Activated naive CD4-positive, alpha-beta T cell treated with anti-CD3 and anti-CD28 coated beads, Interleukin-2, amount 50 U/mL, for 72 hours (primary cell): ENCODE results near the gene PPP2R5E. TPM values are rescaled to one million over a fixed set of nuclear protein-coding genes. Genes with fewer than 3 reads are reported as not detected.
"Not testable (repeated sequence)": the region's sequence is repeated elsewhere in the genome, so short reads cannot be mapped to it uniquely, and the experiment has no call there.

Experiments
- ATAC-seq, 2 donors: fragments of 150-1000 bp; cut with Tn5 transposase; 2 replicates each; pipeline ENCODE4 v1.10.0; 2021; ENCODE audit warnings: mild to moderate bottlenecking in 2 of 2, moderate library complexity in 2 of 2
- DNase-seq, 2 donors: peaks; one replicate each; pipeline ENCODE4 v3.0.0; 2021 to 2022; ENCODE audit warnings: low spot score in 2 of 2
- H3K27ac Mint-ChIP-seq, 2 donors: one replicate each; pipeline ENCODE4 v1.8.0; 2022; ENCODE audit warnings: mild to moderate bottlenecking in 2 of 2, mixed read lengths in 2 of 2
- H3K36me3 Mint-ChIP-seq, 2 donors: one replicate each; pipeline ENCODE4 v1.8.0; 2022; ENCODE audit warnings: mixed read lengths in 2 of 2
- H3K9me3 Mint-ChIP-seq, 2 donors: one replicate each; pipeline ENCODE4 v1.8.0; 2022; ENCODE audit warnings: mixed read lengths in 2 of 2
- total RNA-seq, 2 donors: library from RNA; stranded (reverse); gene quantifications; one replicate each; pipeline ENCODE4 v1.2.3, GENCODE V29; 2022

Gene PPP2R5E
- total RNA-seq, 2 donors from 2014 or later = 31.2 to 40.3 TPM

DNA sequence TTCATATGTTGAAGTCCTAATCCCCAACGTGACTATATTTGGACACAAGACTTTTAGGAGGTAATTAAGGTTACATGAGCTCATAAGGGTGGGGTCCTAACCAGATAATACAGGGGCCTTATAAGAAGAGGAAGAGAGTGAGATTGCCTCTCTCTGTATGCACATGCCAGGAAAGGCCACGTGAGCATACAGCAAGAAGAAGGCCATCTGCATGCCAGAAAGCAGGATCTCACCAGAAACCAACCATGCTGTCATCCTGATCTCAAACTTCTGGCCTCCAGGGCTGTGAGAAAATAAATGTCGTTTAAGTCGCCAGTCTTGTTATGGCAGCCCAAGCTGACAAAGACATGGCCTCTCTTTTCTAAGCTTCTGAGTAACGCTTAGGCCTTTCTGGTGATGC lies 155.5 kb downstream of the PPP2R5E start:
- Mint-ChIP-seq H3K36me3 (peaks cover 5 to 6% of the 10 kb centered on the region in 2 donors), H3K9me3 (no peaks in the 10 kb centered on the region), H3K27ac (no peak overlapping the region)
- no peak for DNase-seq
- no peak for ATAC-seq

DNA sequence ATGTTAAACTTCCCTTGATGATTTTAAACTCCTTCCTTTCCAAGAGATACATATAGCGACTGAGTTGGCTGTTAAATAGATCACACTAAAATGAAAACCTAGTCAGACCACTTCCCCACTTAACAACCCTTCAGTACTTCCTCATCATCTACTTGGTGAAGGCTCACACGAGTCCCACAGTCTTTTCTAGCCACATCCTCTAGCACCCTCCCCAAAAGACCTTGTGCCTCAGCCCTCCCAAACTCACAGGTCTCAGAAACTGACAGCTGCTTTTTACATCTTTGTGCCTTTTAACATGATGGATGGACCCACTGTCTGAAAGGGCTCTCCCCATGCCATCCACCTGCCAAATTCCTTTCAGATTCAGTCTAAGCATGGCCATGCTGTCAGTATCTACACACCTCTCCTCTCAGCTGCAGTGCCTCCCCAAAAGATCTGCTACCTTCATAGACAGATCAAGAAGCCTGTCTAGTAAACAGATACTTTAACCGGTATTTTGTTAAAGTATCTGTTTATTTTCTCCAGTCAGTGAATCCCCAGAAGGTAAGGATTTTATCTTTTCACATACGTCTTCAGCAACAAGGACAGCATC lies 159.3 kb downstream of the PPP2R5E start:
- ATAC-seq (peak; percentile 38 to 98), DNase-seq (no peak)
- peaks cover 13% of the 10 kb centered on the region in 2 donors for H3K36me3 Mint-ChIP-seq
- peak overlapping the region in 1 of 2 donors; percentile 24 for H3K27ac Mint-ChIP-seq
- H3K9me3 Mint-ChIP-seq = no peaks in the 10 kb centered on the region

DNA sequence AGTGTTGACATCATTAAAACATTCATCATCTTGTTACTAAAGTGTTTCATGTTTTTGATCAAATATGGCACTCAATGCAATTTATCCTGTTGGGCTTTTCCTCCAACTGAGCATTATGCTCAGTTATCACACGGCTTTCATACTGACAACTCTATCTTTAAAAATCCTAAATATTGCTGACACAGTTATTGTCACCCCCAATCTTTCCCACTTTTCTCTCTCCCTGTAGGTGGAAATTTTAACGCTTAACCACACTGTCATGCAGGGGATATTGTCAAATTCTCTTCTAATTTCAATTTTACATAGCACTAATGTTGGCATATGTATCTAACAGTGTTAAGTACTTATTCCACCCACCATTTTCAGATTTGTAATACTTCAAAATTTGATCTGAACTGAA lies 164.7 kb downstream of the PPP2R5E start:
- ATAC-seq (no peak), DNase-seq (no peak)
- Mint-ChIP-seq H3K36me3 (peaks cover 13 to 21% of the 10 kb centered on the region in 2 donors), H3K27ac (no peak overlapping the region), H3K9me3 (no peaks in the 10 kb centered on the region)

DNA sequence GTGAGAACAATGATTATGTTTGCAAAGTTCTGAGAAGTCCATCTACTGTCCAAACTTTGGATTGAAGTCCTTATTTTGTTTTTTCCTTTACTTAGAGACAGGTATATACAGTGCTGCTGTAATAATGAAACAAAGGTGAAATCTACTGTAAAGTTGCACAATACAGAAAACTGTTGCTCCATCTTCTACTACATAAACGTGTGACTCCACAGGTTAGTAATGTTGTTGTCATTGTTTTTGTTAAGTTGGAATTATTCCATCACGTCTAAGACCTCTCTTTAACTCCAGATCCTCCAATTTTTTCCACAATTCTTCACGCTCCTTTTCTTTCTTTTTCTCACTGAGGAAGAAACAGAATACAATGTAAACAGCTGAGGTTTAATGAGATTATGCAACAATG lies 167.4 kb downstream of the PPP2R5E start:
- DNase-seq (no peak), ATAC-seq (no peak)
- Mint-ChIP-seq H3K9me3 (peaks cover 0 to 4% of the 10 kb centered on the region in 2 donors), H3K36me3 (peaks cover 16 to 25% of the 10 kb centered on the region in 2 donors), H3K27ac (no peak overlapping the region)

DNA sequence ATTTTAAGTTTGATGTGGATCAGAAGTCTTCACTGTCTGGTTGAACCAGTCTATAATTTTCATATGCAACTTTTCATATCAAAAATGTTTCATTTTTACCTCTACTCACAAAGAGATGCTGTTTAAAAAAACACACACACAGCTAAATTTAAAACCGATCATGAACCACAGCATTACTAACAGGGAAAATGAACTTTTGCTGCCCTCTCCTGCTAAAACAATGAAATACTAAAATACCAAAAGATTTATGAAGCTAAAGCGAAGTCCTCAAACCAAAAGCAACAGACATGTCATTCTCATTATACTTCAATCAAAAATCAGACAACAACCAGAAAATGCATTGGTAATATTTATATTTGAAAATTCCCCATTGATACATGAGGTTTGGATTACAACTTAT lies 171.6 kb downstream of the PPP2R5E start:
- ATAC-seq, DNase-seq, H3K9me3 Mint-ChIP-seq: not testable (repeated sequence)
- Mint-ChIP-seq H3K36me3 (peaks cover 13 to 28% of the 10 kb centered on the region in 2 donors), H3K27ac (peak overlapping the region in 1 of 2 donors; percentile 56)

DNA sequence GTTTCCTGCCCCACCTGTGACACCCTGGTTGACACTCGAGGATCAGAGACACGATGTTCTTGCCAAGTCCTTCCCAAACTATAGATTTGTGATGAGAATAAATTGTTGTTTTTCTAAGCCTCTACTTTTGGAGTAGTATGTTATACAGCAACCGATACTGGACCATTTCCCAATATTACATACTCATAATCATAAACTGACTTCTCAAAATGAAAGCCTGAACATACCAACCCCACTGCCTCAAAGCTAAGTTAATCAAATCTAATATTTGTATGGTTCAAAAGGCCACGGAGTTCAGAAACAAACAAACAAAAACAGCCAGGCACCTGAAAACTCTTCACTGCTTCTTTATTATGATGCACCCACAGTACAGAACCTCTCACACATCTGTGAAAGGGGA lies 172.1 kb downstream of the PPP2R5E start:
- H3K9me3 Mint-ChIP-seq = peaks cover 0 to 4% of the 10 kb centered on the region in 2 donors
- no peak overlapping the region for H3K27ac Mint-ChIP-seq
- ATAC-seq (no peak), DNase-seq (no peak)
- H3K36me3 Mint-ChIP-seq = peaks cover 13 to 27% of the 10 kb centered on the region in 2 donors

DNA sequence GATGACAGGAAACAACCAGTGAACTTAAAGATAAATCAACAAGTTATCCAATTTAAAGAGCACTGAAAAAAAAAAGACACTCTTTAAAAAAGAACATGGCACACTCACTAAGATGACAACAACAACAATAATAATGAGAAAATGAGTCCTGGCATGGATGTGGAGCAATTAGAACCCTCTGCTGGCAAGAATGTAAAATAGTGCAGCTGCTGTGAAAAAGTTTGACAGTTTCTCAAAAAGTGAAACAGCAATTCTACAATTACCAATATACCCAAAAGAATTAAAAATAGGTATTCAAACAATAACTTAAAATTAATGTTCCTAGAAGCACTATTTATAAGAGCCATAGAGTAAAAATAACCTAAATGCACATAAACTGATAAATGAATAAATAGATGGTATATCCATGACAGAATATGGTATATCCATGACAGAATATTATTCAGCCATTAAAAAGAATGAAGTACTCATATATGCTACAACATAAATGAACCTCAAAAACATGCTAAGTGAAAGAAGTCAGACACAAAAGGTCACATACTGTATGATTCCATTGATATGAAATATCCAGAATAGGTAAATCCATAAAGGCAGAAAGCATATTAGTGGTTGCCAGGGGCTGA lies 175.3 kb downstream of the PPP2R5E start:
- DNase-seq (no peak), ATAC-seq (no peak)
- H3K36me3 Mint-ChIP-seq = peaks cover 9 to 16% of the 10 kb centered on the region in 2 donors
- no peak overlapping the region for H3K27ac Mint-ChIP-seq
- peaks cover 8 to 9% of the 10 kb centered on the region in 2 donors for H3K9me3 Mint-ChIP-seq

DNA sequence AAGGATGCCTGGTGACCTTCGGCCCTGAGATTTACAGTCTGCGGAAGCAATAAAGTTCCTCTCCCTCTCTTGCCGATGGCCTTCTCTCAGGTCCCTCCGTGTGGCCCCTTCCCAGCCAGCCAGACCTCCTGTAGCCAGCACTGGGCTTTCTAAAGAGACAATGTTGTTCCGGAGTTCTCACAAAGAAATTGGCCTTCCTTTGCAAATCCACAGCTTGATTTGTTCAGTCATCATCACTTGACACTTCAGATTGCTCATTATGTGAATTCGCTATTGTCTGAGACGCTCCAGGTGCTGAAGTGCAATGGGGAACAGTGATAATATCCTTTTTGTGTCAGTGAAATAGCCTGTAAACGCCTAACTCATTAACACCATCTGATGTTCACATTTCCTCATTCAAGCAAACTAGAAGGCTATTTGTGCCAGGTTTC lies 180.8 kb downstream of the PPP2R5E start:
- Mint-ChIP-seq H3K9me3 (peaks cover 4 to 9% of the 10 kb centered on the region in 2 donors), H3K27ac (no peak overlapping the region), H3K36me3 (no peaks in the 10 kb centered on the region)
- no peak for DNase-seq
- no peak for ATAC-seq

DNA sequence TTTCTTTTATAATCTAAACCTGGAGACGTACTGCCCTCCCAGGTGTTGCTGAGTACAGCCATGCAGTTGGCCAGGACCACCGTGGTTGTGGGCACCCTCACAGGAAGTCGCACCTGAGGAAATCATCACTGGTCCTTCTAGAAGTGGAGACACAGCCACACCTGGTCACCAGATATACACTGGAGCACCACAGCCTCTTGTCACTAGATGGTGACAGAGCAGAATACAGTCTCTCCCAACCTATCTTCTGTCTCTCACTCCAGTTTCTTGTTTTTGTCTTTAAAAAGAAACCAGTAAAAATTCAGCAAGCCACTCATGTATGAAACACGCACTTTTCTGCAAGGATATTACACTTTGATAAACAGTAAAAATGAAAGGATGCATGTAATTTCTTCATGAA lies 181.4 kb downstream of the PPP2R5E start:
- H3K36me3 Mint-ChIP-seq = no peaks in the 10 kb centered on the region
- no peak for ATAC-seq
- no peak overlapping the region for H3K27ac Mint-ChIP-seq
- no peak for DNase-seq
- peaks cover 4 to 9% of the 10 kb centered on the region in 2 donors for H3K9me3 Mint-ChIP-seq

DNA sequence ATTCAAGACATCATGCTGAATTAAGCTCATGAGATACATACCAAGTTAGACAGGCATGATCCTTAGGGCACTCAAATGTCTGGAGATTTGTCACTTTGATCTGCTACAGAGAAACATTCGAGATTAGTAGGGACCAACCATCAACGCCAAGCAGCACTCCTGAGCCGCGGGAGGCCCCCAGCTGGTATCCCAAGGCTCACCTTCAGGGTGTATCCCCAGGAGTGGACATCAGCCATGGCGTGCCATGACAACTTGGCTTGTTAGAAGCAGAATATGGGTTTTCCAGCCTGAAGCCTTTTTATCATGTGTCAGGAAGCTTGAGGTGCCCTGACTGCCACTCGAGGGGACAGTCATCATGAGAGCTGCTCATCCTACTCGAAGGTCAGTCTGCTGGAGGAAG lies 185.3 kb downstream of the PPP2R5E start:
- no peaks in the 10 kb centered on the region for H3K9me3 Mint-ChIP-seq
- ATAC-seq = no peak
- no peak overlapping the region for H3K27ac Mint-ChIP-seq
- no peak for DNase-seq
- no peaks in the 10 kb centered on the region for H3K36me3 Mint-ChIP-seq

DNA sequence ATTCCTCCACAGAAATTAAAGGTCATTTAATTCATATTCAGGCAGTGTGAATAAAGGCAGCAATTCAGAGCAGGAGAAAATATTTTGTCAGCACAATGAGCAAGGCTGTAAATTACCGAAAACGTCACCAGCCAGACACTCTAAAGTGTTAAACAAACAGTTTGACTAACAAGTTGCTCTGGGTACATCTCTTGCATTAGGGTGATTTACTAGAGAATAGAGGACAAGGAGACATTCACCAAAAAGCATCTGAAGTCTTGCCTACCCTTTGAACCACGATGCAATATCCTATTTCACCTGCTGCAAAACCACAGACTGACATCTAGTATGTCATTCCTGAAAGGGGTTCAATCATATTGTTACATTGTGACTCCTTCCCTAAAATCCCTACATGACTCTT lies 197.4 kb downstream of the PPP2R5E start:
- DNase-seq = no peak
- Mint-ChIP-seq H3K27ac (no peak overlapping the region), H3K36me3 (peaks cover 0 to 5% of the 10 kb centered on the region in 2 donors), H3K9me3 (no peaks in the 10 kb centered on the region)
- no peak for ATAC-seq

DNA sequence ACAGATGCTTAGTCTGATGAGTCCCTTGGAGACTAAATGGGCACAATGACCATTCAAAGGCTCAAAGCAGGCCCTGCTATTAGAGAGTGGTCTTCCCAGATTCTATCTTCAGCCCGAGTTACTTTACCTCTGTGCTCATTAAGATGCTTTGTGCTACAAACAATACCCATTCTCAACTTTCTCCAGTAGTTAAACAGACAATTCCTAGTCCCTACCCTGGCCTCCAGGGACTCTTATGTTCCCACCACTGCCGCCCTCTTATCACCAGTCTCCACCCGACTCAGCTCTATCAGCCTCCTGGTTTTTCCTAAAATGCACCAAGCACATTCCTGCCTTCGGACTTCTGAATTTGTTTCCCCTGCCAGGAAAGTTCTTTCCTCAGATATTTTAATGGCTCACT lies 198.8 kb downstream of the PPP2R5E start:
- Mint-ChIP-seq H3K9me3 (no peaks in the 10 kb centered on the region), H3K27ac (no peak overlapping the region), H3K36me3 (peaks cover 0 to 5% of the 10 kb centered on the region in 2 donors)
- ATAC-seq = no peak
- DNase-seq = no peak

DNA sequence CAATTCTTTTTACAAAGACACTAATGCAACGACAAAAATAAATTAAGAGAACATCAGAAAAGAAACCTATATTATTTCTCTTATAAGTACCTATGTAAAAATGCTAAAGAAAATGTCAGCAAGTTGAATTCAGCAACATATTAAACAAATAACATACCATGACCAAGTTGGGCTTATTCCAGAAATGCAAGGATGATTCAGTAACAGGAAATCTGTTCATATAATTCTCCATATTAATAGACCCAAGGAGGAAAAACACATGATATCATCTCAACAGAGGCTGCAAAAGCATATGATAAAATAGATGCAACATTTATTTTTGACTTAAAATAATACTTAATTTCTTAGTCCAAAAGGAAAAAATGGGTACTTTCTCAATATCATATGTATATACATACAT lies 199.3 kb downstream of the PPP2R5E start:
- Mint-ChIP-seq H3K9me3 (peaks cover under 1% of the 10 kb centered on the region in 2 donors), H3K27ac (no peak overlapping the region), H3K36me3 (peaks cover 0 to 6% of the 10 kb centered on the region in 2 donors)
- DNase-seq (no peak), ATAC-seq (no peak)

DNA sequence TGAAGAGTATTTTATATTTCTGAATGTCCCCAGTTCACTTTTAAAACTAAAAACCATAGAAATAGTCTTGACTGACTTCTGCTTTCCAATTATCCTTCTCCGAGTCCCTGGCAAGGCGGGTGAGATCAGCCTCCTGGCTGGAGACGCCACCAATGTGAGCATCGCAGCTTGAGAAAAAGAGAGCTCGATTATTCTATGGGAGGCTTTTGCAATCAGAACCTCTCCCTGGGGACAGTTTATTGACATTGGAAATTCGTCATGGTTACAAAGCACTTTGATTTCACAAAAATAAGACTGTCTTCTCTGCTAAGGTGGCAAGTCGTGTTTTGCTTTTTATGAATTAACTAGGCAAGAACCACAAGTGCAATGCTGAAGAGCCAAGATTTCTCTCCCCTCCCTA lies 200.8 kb downstream of the PPP2R5E start:
- ATAC-seq (no peak), DNase-seq (no peak)
- H3K27ac Mint-ChIP-seq = no peak overlapping the region
- H3K36me3 Mint-ChIP-seq = peaks cover 0 to 6% of the 10 kb centered on the region in 2 donors
- H3K9me3 Mint-ChIP-seq = peaks cover 3 to 4% of the 10 kb centered on the region in 2 donors

DNA sequence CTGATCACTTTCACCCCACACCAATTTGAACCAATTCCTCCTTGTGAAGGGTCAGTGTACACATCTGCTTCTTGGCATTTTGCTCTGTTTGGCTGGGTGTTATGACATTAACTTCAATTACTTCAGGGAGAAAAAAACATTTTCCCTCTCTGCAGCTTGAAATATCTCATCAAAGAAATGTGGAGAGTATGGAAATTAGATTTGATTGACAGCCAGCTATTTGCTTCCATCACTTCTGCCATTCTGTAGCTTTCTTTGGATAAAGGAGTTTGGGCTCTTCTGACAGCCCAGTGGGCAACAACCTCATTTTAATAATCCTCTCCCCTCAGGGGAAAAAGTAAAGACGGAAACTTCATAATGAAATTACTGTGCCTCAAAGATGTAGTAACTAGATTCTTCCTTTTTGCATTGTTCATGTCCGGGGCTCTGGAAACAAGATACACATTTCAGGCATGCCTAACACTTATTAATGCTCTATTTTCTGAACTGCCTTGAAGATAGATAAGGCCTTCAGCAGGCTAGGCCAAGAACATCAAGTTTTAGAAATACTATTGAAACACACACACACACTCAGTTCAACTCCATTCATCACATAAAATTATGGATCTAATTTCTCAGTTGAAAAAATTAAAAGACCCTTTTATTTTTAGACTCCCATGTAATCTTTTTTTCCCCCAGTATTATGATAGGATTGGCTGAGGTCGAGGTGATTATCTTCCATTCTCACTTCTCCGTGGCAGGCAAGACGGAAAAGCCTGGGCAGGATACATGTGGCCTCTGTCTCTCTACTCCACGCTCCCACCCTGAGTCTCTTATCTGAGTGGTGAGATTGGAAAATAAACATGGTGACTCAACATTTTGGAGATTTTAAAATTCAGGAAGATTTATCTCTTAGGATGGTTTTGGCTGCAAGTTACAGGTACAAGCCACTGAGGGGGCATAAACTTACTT lies 214.1 kb downstream of the PPP2R5E start:
- no peak overlapping the region for H3K27ac Mint-ChIP-seq
- DNase-seq (no peak), ATAC-seq (no peak)
- no peaks in the 10 kb centered on the region for H3K36me3 Mint-ChIP-seq
- no peaks in the 10 kb centered on the region for H3K9me3 Mint-ChIP-seq

DNA sequence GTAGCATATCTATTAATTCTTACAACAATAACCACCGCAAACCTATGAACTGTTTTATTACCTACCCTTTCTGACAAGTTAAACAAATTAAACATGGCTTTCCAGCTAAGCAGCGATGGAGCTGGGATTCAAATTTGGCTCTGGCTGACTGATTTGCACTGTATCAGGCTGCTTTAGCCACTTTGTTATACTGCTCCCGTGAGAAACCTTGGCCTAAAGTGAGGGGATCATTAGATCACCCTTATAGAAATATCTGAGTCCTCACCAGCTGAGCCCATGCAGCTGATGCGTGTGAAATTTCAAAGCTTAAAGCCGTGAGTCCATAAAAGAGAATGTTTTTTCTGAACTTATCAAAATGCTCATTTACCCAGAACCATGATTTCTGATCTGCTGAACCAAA lies 216.3 kb downstream of the PPP2R5E start:
- H3K9me3 Mint-ChIP-seq = no peaks in the 10 kb centered on the region
- no peaks in the 10 kb centered on the region for H3K36me3 Mint-ChIP-seq
- ATAC-seq (no peak), DNase-seq (no peak)
- no peak overlapping the region for H3K27ac Mint-ChIP-seq

DNA sequence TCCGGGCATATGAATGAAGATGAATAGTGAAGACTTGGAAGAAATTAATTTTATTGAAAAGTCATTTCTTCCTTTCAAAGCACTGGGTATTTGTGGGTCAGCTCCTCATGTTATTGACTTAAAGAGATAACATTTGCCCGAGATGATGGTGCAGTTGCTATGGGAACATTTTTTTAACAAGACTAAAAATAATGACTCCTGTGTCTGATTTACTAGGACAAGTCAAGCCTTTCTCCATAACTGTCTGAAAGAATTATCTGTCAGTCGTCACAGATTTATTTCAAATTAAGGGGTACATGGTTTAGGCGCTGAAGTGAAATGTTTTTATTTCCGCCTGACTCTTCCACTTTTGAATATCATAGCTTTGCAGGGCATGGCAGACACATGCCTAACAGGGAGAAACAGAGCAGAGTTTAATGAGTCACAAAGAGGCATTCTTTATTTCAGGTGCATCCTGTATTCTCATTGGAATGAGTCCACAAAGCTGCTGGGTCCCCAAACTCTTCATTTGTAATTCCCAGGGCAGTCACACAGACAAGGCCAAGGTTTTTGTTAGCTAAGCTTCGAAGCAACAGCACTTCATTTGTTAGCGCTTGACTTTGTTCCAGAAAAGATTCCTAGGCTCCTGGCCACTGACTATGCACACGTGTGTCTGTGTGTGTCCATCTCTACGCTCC lies 220.1 kb downstream of the PPP2R5E start:
- Mint-ChIP-seq H3K9me3 (no peaks in the 10 kb centered on the region), H3K36me3 (no peaks in the 10 kb centered on the region), H3K27ac (no peak overlapping the region)
- ATAC-seq (no peak), DNase-seq (no peak)
